Sigmoid colon (tissue), 4 donors: ENCODE measurements around the gene THSD7B.

Experiments
- CTCF ChIP-seq, 4 experiments: fragments of 450-650 bp in 3 of 4; fragments of 200-600 bp in 1 of 4; IDR thresholded peaks; one replicate each; pipeline ENCODE4 v1.5.1; 2016 to 2019; ENCODE audit warnings: antibody characterized with exemption in 4 of 4, mild to moderate bottlenecking in 3 of 4, moderate library complexity in 2 of 4
- EP300 ChIP-seq, 4 donors: sonication (generic); formaldehyde crosslinking; IDR thresholded peaks; one replicate each; pipeline ENCODE4 v1.6.1; 2017; ENCODE audit warnings: antibody characterized with exemption in 4 of 4
- POLR2AphosphoS5 ChIP-seq, 4 donors: sonication (generic); formaldehyde crosslinking; IDR thresholded peaks; one replicate each; pipeline ENCODE4 v1.6.1; 2017; ENCODE audit warnings: antibody characterized with exemption in 4 of 4

- TF ChIP-seq EP300 (IDR thresholded peaks at IDR 0.05): no peak
- TF ChIP-seq CTCF (IDR thresholded peaks at IDR 0.05): no peak
- TF ChIP-seq POLR2AphosphoS5 (IDR thresholded peaks at IDR 0.05): no peak
These were observed 390.2 kb downstream of the THSD7B start for GRCh38 chr2:137155356-137156104.
